IMR-90 (cell line): ENCODE data around the gene ELMOD3. TPM values are rescaled to one million over a fixed set of nuclear protein-coding genes. Genes with fewer than 3 reads are reported as not detected.

Experiments used
- ATAC-seq: fragments of 200-7000 bp; cut with Tn5 transposase; 2 replicates; pipeline ENCODE4 v1.9.1; 2020; ENCODE audit warnings: low read depth, mild to moderate bottlenecking, moderate library complexity
- BruUV-seq: library from RNA; stranded (reverse); fragments of 400-500 nt; replicated peaks from 2 replicates; lab custom pipeline; 2021; lab: Mats Ljungman, UMichigan
- CTCF ChIA-PET: fragments of 300-600 bp; formaldehyde crosslinking; extraction: SDS; loops from one replicate; lab custom pipeline; 2021; ENCODE audit warnings: antibody characterized with exemption; lab: Yijun Ruan, JAX
- POLR2A ChIA-PET: fragments of 300-600 bp; sonication (Branson Sonifier 250); formaldehyde crosslinking; loops from one replicate; lab custom pipeline; 2022; ENCODE audit warnings: antibody characterized with exemption; ENCODE audit not compliant: unreplicated experiment; lab: Charles Lee
- DNase-seq: peaks from one replicate; pipeline ENCODE4 v3.0.0; 2013
- H2AFZ ChIP-seq: replicated peaks from 2 replicates; pipeline ENCODE3; 2013; ENCODE audit warnings: low read length, mild to moderate bottlenecking; ENCODE audit not compliant: poor library complexity
- H2AK5ac ChIP-seq: 2 replicates; pipeline ENCODE4 v1.6.1; 2013; ENCODE audit warnings: low read depth, low read length, inconsistent platforms
- H2AK9ac ChIP-seq: replicated peaks from 2 replicates; pipeline ENCODE3; 2013; ENCODE audit warnings: mild to moderate bottlenecking, low read depth, low read length, moderate library complexity; ENCODE audit not compliant: poor library complexity
- H2BK120ac ChIP-seq: 2 replicates; pipeline ENCODE4 v1.6.1; 2013; ENCODE audit warnings: low read depth, low read length, inconsistent platforms
- H2BK15ac ChIP-seq: 3 replicates; pipeline ENCODE4 v1.6.1; 2013; ENCODE audit warnings: low read depth, low read length, inconsistent platforms
- H2BK20ac ChIP-seq: 2 replicates; pipeline ENCODE4 v1.6.1; 2013; ENCODE audit warnings: low read depth, mild to moderate bottlenecking, inconsistent platforms, low read length, moderate library complexity
- H2BK5ac ChIP-seq: 2 replicates; pipeline ENCODE4 v1.6.1; 2013; ENCODE audit warnings: mild to moderate bottlenecking, low read depth, low read length, inconsistent platforms; ENCODE audit not compliant: poor library complexity, severe bottlenecking
- H3K14ac ChIP-seq: replicated peaks from 2 replicates; pipeline ENCODE4 v1.6.1; 2013; ENCODE audit warnings: low read depth, low read length, inconsistent platforms
- H3K18ac ChIP-seq: 2 replicates; pipeline ENCODE4 v1.6.1; 2013; ENCODE audit warnings: low read depth, low read length, control low read depth
- H3K23ac ChIP-seq: 2 replicates; pipeline ENCODE4 v1.6.1; 2013; ENCODE audit warnings: low read depth, low read length, inconsistent platforms
- H3K27ac ChIP-seq: 2 replicates; pipeline ENCODE4 v1.5.1; 2013; ENCODE audit warnings: mild to moderate bottlenecking, control low read depth, low read length; ENCODE audit not compliant: insufficient read depth
- H3K27me3 ChIP-seq: 2 replicates; pipeline ENCODE4 v1.6.1; 2013; ENCODE audit warnings: low read length; ENCODE audit not compliant: control insufficient read depth, insufficient read depth
- H3K36me3 ChIP-seq: 2 replicates; pipeline ENCODE4 v1.6.1; 2013; ENCODE audit warnings: low read length, mixed read lengths; ENCODE audit not compliant: control insufficient read depth, insufficient read depth
- H3K4ac ChIP-seq: 2 replicates; pipeline ENCODE4 v1.6.1; 2013; ENCODE audit warnings: low read depth, low read length, inconsistent platforms
- H3K4me1 ChIP-seq: 2 replicates; pipeline ENCODE4 v1.6.1; 2013; ENCODE audit warnings: low read length, mixed read lengths; ENCODE audit not compliant: control insufficient read depth, insufficient read depth
- H3K4me2 ChIP-seq: 2 replicates; pipeline ENCODE4 v1.6.1; 2013; ENCODE audit warnings: low read depth, mild to moderate bottlenecking, control low read depth, low read length, moderate library complexity
- H3K4me3 ChIP-seq: 2 replicates; pipeline ENCODE4 v1.5.1; 2013; ENCODE audit warnings: low read depth, mild to moderate bottlenecking, control low read depth, low read length, moderate library complexity; ENCODE audit not compliant: insufficient read depth
- H3K56ac ChIP-seq: 2 replicates; pipeline ENCODE4 v1.6.1; 2013; ENCODE audit warnings: low read length, inconsistent platforms; ENCODE audit not compliant: insufficient read depth; ENCODE audit errors: extremely low read depth
- H3K79me1 ChIP-seq, 2 experiments: 2 replicates each; pipeline ENCODE4 v1.6.1; 2013; ENCODE audit warnings: low read length in 2 of 2, inconsistent platforms in 1 of 2, low read depth in 1 of 2
- H3K9ac ChIP-seq: 2 replicates; pipeline ENCODE4 v1.6.1; 2013; ENCODE audit warnings: low read depth, low read length, control low read depth
- H3K9me1 ChIP-seq: 2 replicates; pipeline ENCODE4 v1.6.1; 2013; ENCODE audit warnings: low read length, inconsistent platforms; ENCODE audit not compliant: insufficient read depth
- H3K9me3 ChIP-seq: 2 replicates; pipeline ENCODE4 v1.6.1; 2013; ENCODE audit warnings: low read length; ENCODE audit not compliant: control insufficient read depth, insufficient read depth
- H4K20me1 ChIP-seq: 2 replicates; pipeline ENCODE4 v1.6.1; 2013; ENCODE audit warnings: low read length, inconsistent platforms; ENCODE audit not compliant: insufficient read depth
- H4K5ac ChIP-seq: 2 replicates; pipeline ENCODE4 v1.6.1; 2013; ENCODE audit warnings: mild to moderate bottlenecking, low read depth, low read length, control low read depth
- H4K8ac ChIP-seq, 2 experiments: 2 replicates each; pipeline ENCODE4 v1.6.1; 2013; ENCODE audit warnings: low read depth in 2 of 2, low read length in 2 of 2, control low read depth in 1 of 2, inconsistent platforms in 1 of 2
- H4K91ac ChIP-seq: 2 replicates; pipeline ENCODE4 v1.6.1; 2013; ENCODE audit warnings: low read depth, low read length, inconsistent platforms; ENCODE audit not compliant: insufficient read depth
- BHLHE40 ChIP-seq: fragments of 150-350 bp; IDR thresholded peaks from 2 replicates; pipeline ENCODE4 v1.6.1; 2016; ENCODE audit warnings: mild to moderate bottlenecking, low read depth, low read length
- CEBPB ChIP-seq: IDR thresholded peaks from 2 replicates; pipeline ENCODE4 v1.6.1; 2012; ENCODE audit warnings: low read depth, low read length, improper control_type of control experiment
- MAZ ChIP-seq: IDR thresholded peaks from 2 replicates; pipeline ENCODE4 v1.6.1; 2012; ENCODE audit warnings: low read depth, mild to moderate bottlenecking, low read length, improper control_type of control experiment, moderate library complexity, borderline replicate concordance
- MXI1 ChIP-seq: IDR thresholded peaks from 2 replicates; pipeline ENCODE4 v1.6.1; 2012; ENCODE audit warnings: low read depth, mild to moderate bottlenecking, low read length, moderate library complexity, borderline replicate concordance
- NFE2L2 ChIP-seq: fragments of 150-350 bp; IDR thresholded peaks from 2 replicates; pipeline ENCODE4 v1.6.1; 2016; ENCODE audit warnings: low read depth, mild to moderate bottlenecking, low read length
- RFX5 ChIP-seq: IDR thresholded peaks from 2 replicates; pipeline ENCODE4 v1.8.0; 2012; ENCODE audit warnings: low read depth, mild to moderate bottlenecking, low read length, moderate library complexity
- WGBS, 2 experiments: methylation state at CpG; one replicate each; pipeline versions ENCODE4 v1.1.5 to v1.1.7; 2013; ENCODE audit warnings: missing lambda C conversion rate in 2 of 2; ENCODE audit not compliant: insufficient read length in 1 of 2; ENCODE audit errors: extremely low coverage in 2 of 2; 5-methylcytosine and 5-hydroxymethylcytosine counted together
- dilution Hi-C: fragments of 300-500 bp; cut with HindIII; formaldehyde crosslinking; loops from one replicate; pipeline ENCODE4 v1.14.3; 2018; ENCODE audit warnings: low sequenced_read_pairs; ENCODE audit not compliant: unreplicated experiment
- in situ Hi-C: fragments of 300-500 bp; cut with MboI; formaldehyde crosslinking; loops from 3 replicates; pipeline ENCODE4 v1.14.3; 2019; ENCODE audit warnings: low sequenced_read_pairs, inconsistent platforms, mixed read lengths
- intact Hi-C: fragments of 100-400 bp; cut with micrococcal nuclease; formaldehyde crosslinking; loops from 2 replicates; pipeline ENCODE4 v1.10.0; 2022
- polyA plus RNA-seq, 3 experiments: library from polyadenylated mRNA; depleted of rRNA; stranded (reverse); fragments of >200 nt; gene quantifications; 2 replicates each; pipeline ENCODE4 v1.2.3, GENCODE V29; 2012; ENCODE audit warnings: low replicate concordance in 1 of 3
- total RNA-seq: library from RNA; depleted of rRNA; stranded (reverse); fragments of >200 nt; gene quantifications from 2 replicates; pipeline ENCODE4 v1.2.3, GENCODE V29; 2012

ELMOD3 gene
- total and polyA plus RNA-seq, 2 of the 4 experiments (the other 2 are of a cell fraction): 13.1 to 20.7 TPM

GRCh38 chr2:85435981-85436835, 81.6 kb downstream of the ELMOD3 start (continued):
- no peak for TF ChIP-seq BHLHE40

- Histone ChIP-seq H3K79me1 (peaks cover 0 to 10% of the 10 kb centered on the region in 2 experiments; a peak in 1 of 4 replicates), H4K91ac (peak overlapping the region; percentile 81), H4K20me1 (no peaks in the 10 kb centered on the region), H4K8ac (peak overlapping the region; percentile 89 to 95), H3K4me3 (no peak overlapping the region), H2BK20ac (peak overlapping the region; percentile 70), H3K36me3 (no peaks in the 10 kb centered on the region), H2BK5ac (peak overlapping the region; percentile 73), H3K23ac (peak overlapping the region; percentile 54), H2AFZ (peak overlapping the region; percentile 94), H3K27ac (peak overlapping the region; percentile 77), H2BK120ac (peak overlapping the region; percentile 85), H2AK9ac (peak overlapping the region; percentile 86), H2AK5ac (peak overlapping the region; percentile 89), H3K4me2 (no peak overlapping the region), H3K4me1 (peaks cover 29% of the 10 kb centered on the region), H3K18ac (peak overlapping the region; percentile 80), H3K27me3 (no peaks in the 10 kb centered on the region), H3K4ac (peak overlapping the region; percentile 94), H4K5ac (peak overlapping the region; percentile 87), H3K56ac (peak overlapping the region; percentile 19; the same call in 1 of the 2 replicates), H2BK15ac (peak overlapping the region; percentile 79; the same call in 2 of the 3 replicates), H3K9me1 (peaks cover 19% of the 10 kb centered on the region; the same call in 1 of the 2 replicates), H3K9me3 (no peaks in the 10 kb centered on the region), H3K9ac (peak overlapping the region; percentile 62), H3K14ac (peak overlapping the region; percentile 59)
- 67% methylated on average over 3 of the region's 10 CpGs; no CpG with 5 or more reads in 1 of the 2 experiments for WGBS, 2 experiments
- DNase-seq (no peak), ATAC-seq (no peak; the same call in 1 of the 2 replicates)
- no TSS peak for BruUV-seq
- POLR2A ChIA-PET: interaction anchor here (0.6 to 2.0 kb wide), 4 partner anchors 74 to 160 kb away, joined by 3 to 14 read pairs (median 6); partner anchors contain the start of gene MAT2A
- in situ Hi-C loops (no loop called here), dilution Hi-C loops (no loop called here), intact Hi-C loops (no loop called here)
- TF ChIP-seq MAZ (no peak), CEBPB (no peak), MXI1 (no peak), NFE2L2 (no peak), RFX5 (no peak)
- CTCF ChIA-PET: interaction anchor here (0.6 to 0.7 kb wide), 2 partner anchors 18 to 115 kb away, joined by 3 read pairs; no protein-coding TSS in a partner anchor
These were observed 82.4 kb downstream of the ELMOD3 start for GRCh38 chr2:85436836-85437487.
